AG10803 (cell line): Measurements from ENCODE around the gene SNX30.

ENCODE experiments used
- DNase-seq: peaks from one replicate; pipeline ENCODE4 v3.0.0; 2010; ENCODE audit warnings: low read depth
- H3K4me3 ChIP-seq: 2 replicates; pipeline ENCODE4 v1.5.1; 2011; ENCODE audit warnings: mild to moderate bottlenecking, low read length, control low read depth
- TF ChIP-seq, protein P1 (sequence below): conservative IDR thresholded peaks from 2 replicates; pipeline ENCODE4 v1.5.1; 2011; ENCODE audit warnings: mild to moderate bottlenecking, low read length, control low read depth, inconsistent platforms

Gene SNX30

GRCh38 chr9:112789891-112790774, 39.6 kb downstream of the SNX30 start:
- DNase-seq: peak; percentile 20
- TF ChIP-seq, protein P1, sequence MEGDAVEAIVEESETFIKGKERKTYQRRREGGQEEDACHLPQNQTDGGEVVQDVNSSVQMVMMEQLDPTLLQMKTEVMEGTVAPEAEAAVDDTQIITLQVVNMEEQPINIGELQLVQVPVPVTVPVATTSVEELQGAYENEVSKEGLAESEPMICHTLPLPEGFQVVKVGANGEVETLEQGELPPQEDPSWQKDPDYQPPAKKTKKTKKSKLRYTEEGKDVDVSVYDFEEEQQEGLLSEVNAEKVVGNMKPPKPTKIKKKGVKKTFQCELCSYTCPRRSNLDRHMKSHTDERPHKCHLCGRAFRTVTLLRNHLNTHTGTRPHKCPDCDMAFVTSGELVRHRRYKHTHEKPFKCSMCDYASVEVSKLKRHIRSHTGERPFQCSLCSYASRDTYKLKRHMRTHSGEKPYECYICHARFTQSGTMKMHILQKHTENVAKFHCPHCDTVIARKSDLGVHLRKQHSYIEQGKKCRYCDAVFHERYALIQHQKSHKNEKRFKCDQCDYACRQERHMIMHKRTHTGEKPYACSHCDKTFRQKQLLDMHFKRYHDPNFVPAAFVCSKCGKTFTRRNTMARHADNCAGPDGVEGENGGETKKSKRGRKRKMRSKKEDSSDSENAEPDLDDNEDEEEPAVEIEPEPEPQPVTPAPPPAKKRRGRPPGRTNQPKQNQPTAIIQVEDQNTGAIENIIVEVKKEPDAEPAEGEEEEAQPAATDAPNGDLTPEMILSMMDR: no peak
- no peak overlapping the region for H3K4me3 ChIP-seq

DNA sequence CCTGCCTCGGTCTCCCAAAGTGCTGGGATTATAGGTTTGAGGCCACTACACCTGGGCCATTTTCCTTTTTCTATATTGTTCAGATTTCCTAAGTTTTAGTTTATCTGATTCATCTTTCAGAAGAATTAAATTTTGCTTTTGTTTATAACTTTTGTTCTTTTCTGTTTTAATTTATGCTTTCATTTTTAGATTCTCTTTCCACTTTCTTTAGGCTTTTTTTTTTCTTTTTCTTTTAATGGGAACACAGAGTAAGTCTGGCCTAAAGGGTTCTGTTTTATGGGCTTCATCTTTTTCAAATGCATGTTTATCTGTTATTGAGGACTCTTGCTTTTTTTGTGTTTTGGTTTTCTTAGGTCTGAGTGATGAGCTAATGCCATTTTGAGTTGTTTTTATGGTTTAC, 42.1 kb downstream of the SNX30 start:
- no peak overlapping the region for H3K4me3 ChIP-seq
- TF ChIP-seq, protein P1: no peak
- no peak for DNase-seq

DNA sequence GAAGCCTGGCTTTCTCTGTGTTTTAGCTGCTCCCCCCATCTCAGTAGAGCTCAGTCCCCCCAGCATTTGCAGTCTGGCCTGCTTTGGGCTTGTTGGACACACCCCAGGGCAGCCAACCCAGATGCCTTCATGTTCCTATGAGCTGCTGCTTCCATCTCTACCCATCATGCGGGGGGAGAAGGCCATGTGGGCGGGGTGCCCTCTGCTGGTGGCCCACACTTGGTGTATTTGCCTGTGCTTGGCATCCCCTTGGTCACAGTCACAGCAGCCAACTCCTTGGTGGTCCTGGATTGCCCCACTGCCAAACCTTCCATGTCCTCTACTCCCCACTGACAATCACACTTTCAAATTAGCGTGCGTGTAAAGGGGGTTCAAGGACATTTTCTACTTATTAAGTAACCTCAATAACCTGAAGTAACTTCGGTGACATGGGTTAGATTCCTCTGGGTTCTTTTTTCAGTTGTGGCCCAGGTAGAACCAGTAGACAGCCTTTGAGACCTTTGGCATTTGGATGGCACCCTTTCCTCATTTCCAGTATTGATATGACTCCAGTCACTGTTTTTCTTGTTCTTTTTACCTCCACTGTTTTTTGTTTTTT, 42.8 kb downstream of the SNX30 start:
- DNase-seq: peak; percentile 70
- TF ChIP-seq, protein P1: peak; percentile 82
- H3K4me3 ChIP-seq: no peak overlapping the region

DNA sequence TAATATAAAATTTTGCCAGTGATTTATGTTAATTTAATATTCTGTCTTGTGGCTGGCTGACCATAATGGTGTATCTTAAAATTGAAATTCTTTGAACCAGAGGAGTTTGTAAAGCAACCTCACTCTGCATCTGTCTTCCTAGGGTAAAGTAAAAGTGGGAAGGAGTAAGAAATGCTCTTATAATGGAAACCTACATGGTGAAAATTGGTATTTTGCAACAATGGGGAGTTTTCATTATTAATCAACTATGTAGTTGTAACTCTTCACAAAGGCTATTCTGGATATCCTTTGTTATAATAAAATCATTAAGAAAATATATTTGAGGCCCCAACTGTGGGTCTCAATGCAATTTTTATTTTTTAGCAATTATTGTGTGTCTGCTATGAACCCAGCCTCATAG, 44.2 kb downstream of the SNX30 start:
- TF ChIP-seq, protein P1: no peak
- H3K4me3 ChIP-seq: no peak overlapping the region
- no peak for DNase-seq

- no peak for DNase-seq
- H3K4me3 ChIP-seq: no peak overlapping the region
- TF ChIP-seq, protein P1: no peak
Observed at GRCh38 chr9:112795921-112796320, 45.4 kb downstream of the SNX30 start.

GRCh38 chr9:112796485-112796884, 45.9 kb downstream of the SNX30 start:
- TF ChIP-seq, protein P1: no peak
- DNase-seq: no peak
- H3K4me3 ChIP-seq: no peak overlapping the region
